ENCODE results near the gene SLC25A12.
"Not testable (repeated sequence)": the region's sequence is repeated elsewhere in the genome, so short reads cannot be mapped to it uniquely, and the experiment has no call there.

SLC25A12 gene

GRCh38 chr2:171822525-171823322 lies 71.3 kb downstream of the SLC25A12 start:
- no peak for DNase-seq

GRCh38 chr2:171819453-171819852 lies 74.6 kb downstream of the SLC25A12 start:
- no peak for DNase-seq

GRCh38 chr2:171814883-171815282 lies 79.2 kb downstream of the SLC25A12 start:
- DNase-seq: no peak

- DNase-seq: no peak
Measured at GRCh38 chr2:171814174-171814573, 79.9 kb downstream of the SLC25A12 start.

GRCh38 chr2:171813729-171814128 lies 80.3 kb downstream of the SLC25A12 start:
- DNase-seq: no peak

GRCh38 chr2:171813126-171813525 lies 80.9 kb downstream of the SLC25A12 start:
- DNase-seq: no peak

GRCh38 chr2:171811245-171811628 lies 82.8 kb downstream of the SLC25A12 start:
- peak; percentile 3 to 32 for DNase-seq

- peak in 1 of 2 experiments; percentile 2 for DNase-seq
Measured at GRCh38 chr2:171810422-171811244, 83.4 kb downstream of the SLC25A12 start.

GRCh38 chr2:171808885-171809284 lies 85.2 kb downstream of the SLC25A12 start:
- DNase-seq: not testable (repeated sequence)

GRCh38 chr2:171807831-171808393 lies 86.1 kb downstream of the SLC25A12 start:
- DNase-seq: no peak

- no peak for DNase-seq
Measured at GRCh38 chr2:171807119-171807518, 86.9 kb downstream of the SLC25A12 start.

GRCh38 chr2:171804456-171804855 lies 89.6 kb downstream of the SLC25A12 start:
- no peak for DNase-seq

GRCh38 chr2:171803757-171804156 lies 90.3 kb downstream of the SLC25A12 start:
- DNase-seq: no peak

- no peak for DNase-seq
Measured at GRCh38 chr2:171800639-171801038, 93.4 kb downstream of the SLC25A12 start.

- no peak for DNase-seq
Measured at GRCh38 chr2:171798156-171798820, 95.8 kb downstream of the SLC25A12 start.

GRCh38 chr2:171794918-171795317 lies 99.1 kb downstream of the SLC25A12 start:
- DNase-seq: no peak

GRCh38 chr2:171793691-171794678 lies 100.1 kb downstream of the SLC25A12 start:
- no peak for DNase-seq

- DNase-seq: no peak
Measured at GRCh38 chr2:171792886-171793580, 101.0 kb downstream of the SLC25A12 start.

- DNase-seq: no peak
Measured at GRCh38 chr2:171792157-171792556, 101.9 kb downstream of the SLC25A12 start.

- no peak for DNase-seq
Measured at GRCh38 chr2:171791361-171791760, 102.7 kb downstream of the SLC25A12 start.

- no peak for DNase-seq
Measured at GRCh38 chr2:171789956-171790355, 104.1 kb downstream of the SLC25A12 start.

Measured in NCI-H446 (cell line).